GM13977 (cell line): ENCODE data around the gene ECEL1.

ENCODE experiments used
- DNase-seq: peaks from one replicate; pipeline ENCODE4 v3.0.0; 2012; ENCODE audit warnings: low spot score
- in situ Hi-C: fragments of 300-500 bp; cut with MboI; formaldehyde crosslinking; loops from one replicate; pipeline ENCODE4 v1.12.0; 2022; ENCODE audit warnings: low sequenced_read_pairs, low pct_unique_long_range_greater_than_20kb, mixed read lengths, inconsistent platforms; ENCODE audit not compliant: unreplicated experiment
- TF ChIP-seq, protein P1 (sequence below): IDR thresholded peaks from 2 replicates; pipeline ENCODE4 v1.5.1; 2012; ENCODE audit warnings: mild to moderate bottlenecking, control low read depth; ENCODE audit not compliant: insufficient read depth; ENCODE audit errors: extremely low read depth, missing control alignments

Gene ECEL1

GRCh38 chr2:232504438-232504837, 16.8 kb upstream of the ECEL1 start:
- in situ Hi-C loops, result no loop called here
- TF ChIP-seq, protein P1, sequence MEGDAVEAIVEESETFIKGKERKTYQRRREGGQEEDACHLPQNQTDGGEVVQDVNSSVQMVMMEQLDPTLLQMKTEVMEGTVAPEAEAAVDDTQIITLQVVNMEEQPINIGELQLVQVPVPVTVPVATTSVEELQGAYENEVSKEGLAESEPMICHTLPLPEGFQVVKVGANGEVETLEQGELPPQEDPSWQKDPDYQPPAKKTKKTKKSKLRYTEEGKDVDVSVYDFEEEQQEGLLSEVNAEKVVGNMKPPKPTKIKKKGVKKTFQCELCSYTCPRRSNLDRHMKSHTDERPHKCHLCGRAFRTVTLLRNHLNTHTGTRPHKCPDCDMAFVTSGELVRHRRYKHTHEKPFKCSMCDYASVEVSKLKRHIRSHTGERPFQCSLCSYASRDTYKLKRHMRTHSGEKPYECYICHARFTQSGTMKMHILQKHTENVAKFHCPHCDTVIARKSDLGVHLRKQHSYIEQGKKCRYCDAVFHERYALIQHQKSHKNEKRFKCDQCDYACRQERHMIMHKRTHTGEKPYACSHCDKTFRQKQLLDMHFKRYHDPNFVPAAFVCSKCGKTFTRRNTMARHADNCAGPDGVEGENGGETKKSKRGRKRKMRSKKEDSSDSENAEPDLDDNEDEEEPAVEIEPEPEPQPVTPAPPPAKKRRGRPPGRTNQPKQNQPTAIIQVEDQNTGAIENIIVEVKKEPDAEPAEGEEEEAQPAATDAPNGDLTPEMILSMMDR, result no peak
- no peak for DNase-seq

- in situ Hi-C loops, result no loop called here
- TF ChIP-seq, protein P1, result no peak
- DNase-seq, result no peak
These were observed 16.2 kb upstream of the ECEL1 start for GRCh38 chr2:232503809-232504323.

DNA sequence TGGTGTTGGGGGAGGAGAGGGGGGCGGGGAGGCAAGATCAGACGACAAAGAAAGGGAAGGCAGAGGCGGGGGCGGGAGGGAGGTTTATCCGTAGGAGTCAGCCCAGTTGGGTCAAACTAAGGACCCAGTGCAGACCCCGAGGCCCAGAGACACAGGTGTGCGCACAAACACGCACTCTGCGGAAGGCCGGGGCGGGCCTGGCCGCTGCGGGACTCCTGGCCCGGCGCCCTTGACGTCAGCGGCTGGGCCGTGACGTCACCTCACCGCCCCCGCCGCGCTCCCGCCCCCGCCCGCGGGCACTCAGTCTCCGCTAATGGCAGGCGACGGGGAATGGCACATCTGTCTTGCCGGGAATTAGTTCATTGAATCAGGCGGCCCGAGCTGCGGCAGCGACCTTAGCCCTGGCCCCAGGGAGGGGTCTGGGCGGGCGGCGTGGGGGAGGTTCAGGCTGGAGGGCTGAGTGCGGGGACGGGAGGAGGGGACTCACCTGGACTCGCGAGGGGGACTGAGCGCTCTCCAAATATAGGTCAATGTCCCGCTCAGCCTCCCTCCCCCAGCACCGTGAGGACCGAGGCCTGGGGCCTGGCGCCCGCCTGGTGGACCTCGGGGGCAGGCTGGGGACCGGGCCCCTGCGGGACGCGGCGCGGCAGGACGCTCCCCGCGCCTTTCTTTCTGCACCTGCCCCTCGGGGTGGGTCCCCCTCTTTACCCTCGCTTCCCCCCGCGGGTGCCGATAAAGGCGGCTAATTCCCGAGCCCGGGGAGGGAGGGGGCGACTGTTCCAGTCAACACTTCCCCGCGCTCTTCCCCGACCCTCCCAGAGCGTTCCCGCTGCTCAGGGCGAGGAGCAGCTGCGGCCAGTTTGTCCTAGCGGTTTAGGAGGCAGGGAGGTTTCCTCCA, 15.5 kb upstream of the ECEL1 start:
- DNase-seq, result peak; percentile 54
- TF ChIP-seq, protein P1, result no peak
- in situ Hi-C loops, result no loop called here

DNA sequence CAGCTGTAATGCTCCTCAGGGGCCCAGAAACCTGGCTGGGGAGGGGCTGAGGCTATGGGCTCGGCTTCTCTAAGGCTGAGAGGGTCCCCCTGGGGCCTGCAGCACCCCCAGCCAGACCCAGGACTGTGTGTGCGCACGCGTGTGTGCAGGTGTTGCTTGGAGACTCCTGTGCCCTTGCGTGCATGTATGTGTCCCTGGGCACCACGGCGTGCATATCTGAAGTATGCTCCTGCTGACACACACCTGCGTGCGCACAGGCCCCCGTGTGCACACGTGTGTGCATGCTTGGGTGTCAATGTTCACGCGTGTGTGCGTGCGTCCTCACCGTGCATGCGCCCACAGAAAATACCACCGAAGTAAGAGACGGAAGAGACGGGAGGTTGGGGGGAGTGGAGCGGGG, 14.9 kb upstream of the ECEL1 start:
- in situ Hi-C loops, result no loop called here
- DNase-seq, result no peak
- TF ChIP-seq, protein P1, result no peak

GRCh38 chr2:232501794-232502390, 14.3 kb upstream of the ECEL1 start:
- DNase-seq, result no peak
- in situ Hi-C loops, result no loop called here
- TF ChIP-seq, protein P1, result no peak

GRCh38 chr2:232501331-232501771, 13.7 kb upstream of the ECEL1 start:
- no peak for DNase-seq
- TF ChIP-seq, protein P1, result no peak
- in situ Hi-C loops, result no loop called here
